ENCODE measurements around the gene HSD17B8. TPM values are rescaled to one million over a fixed set of nuclear protein-coding genes. Genes with fewer than 3 reads are reported as not detected.
A peak's percentile ranks its signal among the peaks of the same experiment; 100 is the strongest.

The HSD17B8 gene
- total RNA-seq, 2 experiments from 2014 or later = 8.6 to 10.5 TPM

DNA sequence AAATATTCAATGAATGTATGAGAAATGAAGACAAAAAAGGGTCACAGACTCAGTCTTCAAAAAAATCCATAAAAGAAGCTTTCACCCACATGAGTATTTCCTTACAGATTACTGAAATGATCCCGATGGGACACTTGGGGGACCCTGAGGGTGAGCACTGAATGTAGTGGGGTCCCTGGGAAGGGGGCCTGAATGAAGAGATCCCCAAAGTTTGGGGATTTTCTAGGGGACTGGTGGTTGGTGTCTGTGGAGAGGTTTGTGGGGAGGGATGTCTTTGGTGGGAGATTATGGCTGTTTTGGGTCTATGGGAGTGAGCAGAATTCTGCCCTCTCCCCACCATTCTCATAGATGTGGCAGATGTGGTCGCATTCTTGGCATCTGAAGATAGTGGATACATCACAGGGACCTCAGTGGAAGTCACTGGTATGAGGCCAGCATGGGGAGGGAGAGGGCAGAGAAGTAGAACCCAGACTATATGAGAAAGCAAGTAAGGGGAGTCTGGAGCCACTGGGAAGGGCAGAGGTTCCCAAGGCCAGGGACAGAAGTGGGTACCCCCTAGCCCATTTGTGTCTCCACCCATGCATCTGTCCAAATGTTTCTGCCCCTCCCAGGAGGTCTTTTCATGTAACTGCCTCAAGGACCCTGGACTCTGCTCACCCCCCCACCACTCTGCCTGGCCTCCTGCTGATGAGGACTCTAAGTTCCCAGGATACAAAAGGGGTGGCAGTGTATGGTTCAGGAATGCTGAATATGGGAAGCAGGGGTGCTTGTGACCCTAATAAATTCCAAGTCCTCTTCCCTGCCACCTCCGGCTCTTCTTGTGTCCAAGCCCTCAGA, 1.8 kb downstream of the HSD17B8 start:
- ATAC-seq (ENCODE audit: poor library complexity) (no peak), DNase-seq (peak in 1 of 14 experiments; percentile 20)
- Mint-ChIP-seq H3K36me3 (ENCODE audit: low read depth) (peaks cover 61% of the 10 kb centered on the region), H3K4me3 (peak overlapping the region; percentile 90), H3K27me3 (no peaks in the 10 kb centered on the region), H3K27ac (peak overlapping the region; percentile 80), H3K9me3 (no peaks in the 10 kb centered on the region), H3K4me1 (ENCODE audit: low read depth) (peaks cover 63% of the 10 kb centered on the region)
- H3K27ac ChIP-seq (ENCODE audit: low read depth in 1 of 2, low read length in 2 of 2) = no peak overlapping the region
- no peaks in the 10 kb centered on the region for H3K27me3 ChIP-seq (ENCODE audit: control insufficient read depth in 1 of 2, insufficient read depth in 2 of 2, low read length in 2 of 2)
- TF ChIP-seq, protein P1, sequence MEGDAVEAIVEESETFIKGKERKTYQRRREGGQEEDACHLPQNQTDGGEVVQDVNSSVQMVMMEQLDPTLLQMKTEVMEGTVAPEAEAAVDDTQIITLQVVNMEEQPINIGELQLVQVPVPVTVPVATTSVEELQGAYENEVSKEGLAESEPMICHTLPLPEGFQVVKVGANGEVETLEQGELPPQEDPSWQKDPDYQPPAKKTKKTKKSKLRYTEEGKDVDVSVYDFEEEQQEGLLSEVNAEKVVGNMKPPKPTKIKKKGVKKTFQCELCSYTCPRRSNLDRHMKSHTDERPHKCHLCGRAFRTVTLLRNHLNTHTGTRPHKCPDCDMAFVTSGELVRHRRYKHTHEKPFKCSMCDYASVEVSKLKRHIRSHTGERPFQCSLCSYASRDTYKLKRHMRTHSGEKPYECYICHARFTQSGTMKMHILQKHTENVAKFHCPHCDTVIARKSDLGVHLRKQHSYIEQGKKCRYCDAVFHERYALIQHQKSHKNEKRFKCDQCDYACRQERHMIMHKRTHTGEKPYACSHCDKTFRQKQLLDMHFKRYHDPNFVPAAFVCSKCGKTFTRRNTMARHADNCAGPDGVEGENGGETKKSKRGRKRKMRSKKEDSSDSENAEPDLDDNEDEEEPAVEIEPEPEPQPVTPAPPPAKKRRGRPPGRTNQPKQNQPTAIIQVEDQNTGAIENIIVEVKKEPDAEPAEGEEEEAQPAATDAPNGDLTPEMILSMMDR (IDR thresholded peaks at IDR 0.05) = no peak
- H3K9me3 ChIP-seq (ENCODE audit: control insufficient read depth in 1 of 2, insufficient read depth in 1 of 2, low read length in 2 of 2) = no peaks in the 10 kb centered on the region
- peaks cover 36% of the 10 kb centered on the region for H3K36me3 ChIP-seq (ENCODE audit: insufficient read depth, low read length)
- intact Hi-C loops (cut with DNase I, micrococcal nuclease) = loop anchor here (10.0 kb wide), 3 partner anchors 361 to 1541 kb away; partner anchors contain the start of genes C6orf47 (in 1 of the 2), CSNK2B (in 1 of the 2), FKBPL (in 1 of the 2) and GPANK1 (in 1 of the 2)
- H3K4me1 ChIP-seq (ENCODE audit: insufficient read depth, low read length) = peaks cover 60% of the 10 kb centered on the region
- CTCF ChIA-PET = interaction anchor here (0.6 to 3.1 kb wide), 2 partner anchors 42 to 470 kb away, joined by 3 to 11 read pairs; no protein-coding TSS in a partner anchor
- POLR2A ChIA-PET = no interaction called here
- no peak overlapping the region for H3K4me3 ChIP-seq (ENCODE audit: low read length)

DNA sequence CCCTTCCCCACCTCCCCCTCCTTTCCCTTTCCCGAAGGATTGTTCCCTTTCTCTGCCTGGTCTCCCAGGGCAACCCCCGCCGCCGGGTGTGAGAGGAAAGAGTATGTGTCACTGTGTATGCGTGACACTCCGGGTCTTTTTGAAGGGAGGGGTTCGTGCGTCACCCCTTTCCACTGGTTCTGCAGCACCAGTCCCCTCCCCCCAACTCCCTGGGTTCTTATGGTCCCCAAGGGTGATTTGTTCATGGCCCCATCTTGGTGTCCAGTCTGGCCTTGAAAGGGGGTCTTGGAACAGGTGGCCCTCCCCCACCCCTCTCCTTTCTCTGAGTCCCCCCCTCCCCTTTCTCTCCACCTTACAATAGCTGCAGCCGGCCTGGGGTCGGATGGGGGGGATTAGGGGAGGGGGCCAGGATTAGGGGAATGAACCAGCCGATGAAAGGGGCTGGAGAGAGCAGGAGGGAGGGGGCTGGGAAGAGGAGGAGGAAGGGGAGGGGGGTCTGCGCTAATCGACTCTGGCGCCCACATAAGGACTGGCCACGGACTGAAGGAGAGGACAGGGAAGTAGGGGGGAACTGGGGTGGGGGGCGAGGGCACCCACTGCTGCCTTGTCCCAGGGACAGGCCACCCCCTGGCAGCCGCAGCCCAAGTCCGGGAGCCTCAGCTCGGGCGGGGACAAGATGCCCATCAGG, 2.6 kb downstream of the HSD17B8 start:
- CTCF ChIA-PET = interaction anchor here (3.1 kb wide), 1 partner anchor 9 kb away, joined by 19 read pairs; no protein-coding TSS in a partner anchor
- Histone ChIP-seq H3K9me3 (ENCODE audit: control insufficient read depth in 1 of 2, insufficient read depth in 1 of 2, low read length in 2 of 2) (no peaks in the 10 kb centered on the region), H3K4me1 (ENCODE audit: insufficient read depth, low read length) (peaks cover 53% of the 10 kb centered on the region), H3K36me3 (ENCODE audit: insufficient read depth, low read length) (peaks cover 37% of the 10 kb centered on the region), H3K4me3 (ENCODE audit: low read length) (no peak overlapping the region), H3K27ac (ENCODE audit: low read depth in 1 of 2, low read length in 2 of 2) (no peak overlapping the region), H3K27me3 (ENCODE audit: control insufficient read depth in 1 of 2, insufficient read depth in 2 of 2, low read length in 2 of 2) (no peaks in the 10 kb centered on the region)
- no peak overlapping the region for H3K4me3 Mint-ChIP-seq
- peak overlapping the region; percentile 95 for H3K27ac Mint-ChIP-seq
- ATAC-seq (ENCODE audit: poor library complexity) (no peak), DNase-seq (peak in 1 of 14 experiments; percentile 45)
- H3K36me3 Mint-ChIP-seq (ENCODE audit: low read depth) = peaks cover 61% of the 10 kb centered on the region
- no peaks in the 10 kb centered on the region for H3K27me3 Mint-ChIP-seq
- POLR2A ChIA-PET = interaction anchor here (0.6 to 2.5 kb wide), 2 partner anchors 42 to 65 kb away, joined by 3 to 47 read pairs; partner anchors contain the start of genes RPS18 and VPS52
- intact Hi-C loops (cut with DNase I, micrococcal nuclease) = loop anchor here (10.0 kb wide), 3 partner anchors 362 to 1542 kb away; partner anchors contain the start of genes C6orf47 (in 1 of the 2), CSNK2B (in 1 of the 2), FKBPL (in 1 of the 2) and GPANK1 (in 1 of the 2)
- no peaks in the 10 kb centered on the region for H3K9me3 Mint-ChIP-seq
- peaks cover 57% of the 10 kb centered on the region for H3K4me1 Mint-ChIP-seq (ENCODE audit: low read depth)
- TF ChIP-seq, protein P1 (IDR thresholded peaks at IDR 0.05) = no peak

DNA sequence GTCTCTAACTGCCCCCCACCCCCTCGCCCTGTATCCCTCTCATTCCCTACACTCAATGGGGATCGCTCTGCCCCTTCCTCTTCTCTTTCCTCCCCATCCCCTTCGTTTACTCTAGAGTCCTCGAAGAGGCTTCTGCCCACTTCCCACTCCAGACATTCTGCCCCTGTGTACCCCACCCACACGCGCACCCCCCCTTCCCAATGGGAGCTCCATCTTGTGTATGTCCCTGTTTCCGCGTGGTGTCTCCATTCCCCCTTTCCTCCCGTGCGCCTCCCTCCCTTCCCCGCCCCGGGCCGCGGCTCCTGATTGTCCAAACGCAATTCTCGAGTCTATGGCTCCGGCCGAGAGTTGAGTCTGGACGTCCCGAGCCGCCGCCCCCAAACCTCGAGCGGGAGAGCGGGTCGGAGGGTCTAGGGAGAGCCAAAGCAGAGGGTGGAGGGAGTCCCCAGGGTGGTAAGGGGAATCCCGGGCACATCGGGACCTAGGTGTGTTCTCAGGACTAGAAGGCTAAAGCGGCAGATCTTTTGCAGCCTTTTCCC, 3.2 kb downstream of the HSD17B8 start:
- peak overlapping the region; percentile 97 for H3K4me3 ChIP-seq (ENCODE audit: low read length)
- H3K36me3 Mint-ChIP-seq (ENCODE audit: low read depth) = peaks cover 61% of the 10 kb centered on the region
- peak in 3 of 14 experiments; percentile 24 to 65 (median 53) for DNase-seq

More for the DNA sequence above, 3.2 kb downstream of the HSD17B8 start:
- H3K9me3 Mint-ChIP-seq = no peaks in the 10 kb centered on the region
- H3K4me1 Mint-ChIP-seq (ENCODE audit: low read depth) = peaks cover 57% of the 10 kb centered on the region
- Histone ChIP-seq H3K27me3 (ENCODE audit: control insufficient read depth in 1 of 2, insufficient read depth in 2 of 2, low read length in 2 of 2) (no peaks in the 10 kb centered on the region), H3K9me3 (ENCODE audit: control insufficient read depth in 1 of 2, insufficient read depth in 1 of 2, low read length in 2 of 2) (no peaks in the 10 kb centered on the region), H3K27ac (ENCODE audit: low read depth in 1 of 2, low read length in 2 of 2) (peak overlapping the region; percentile 86 to 94), H3K4me1 (ENCODE audit: insufficient read depth, low read length) (peaks cover 48% of the 10 kb centered on the region), H3K36me3 (ENCODE audit: insufficient read depth, low read length) (peaks cover 34% of the 10 kb centered on the region)
- POLR2A ChIA-PET = interaction anchor here (0.6 to 2.5 kb wide), 10 partner anchors 8 to 223 kb away, joined by 3 to 47 read pairs (median 6); partner anchors contain the start of genes RGL2, RPS18, RXRB and SLC39A7
- no peak for ATAC-seq (ENCODE audit: poor library complexity)
- H3K4me3 Mint-ChIP-seq = peak overlapping the region; percentile 93
- H3K27ac Mint-ChIP-seq = peak overlapping the region; percentile 95
- intact Hi-C loops (cut with DNase I, micrococcal nuclease) = loop anchor here (1.0 to 10.0 kb wide), 5 partner anchors 7 to 1543 kb away; partner anchors contain the start of genes RXRB (in 2 of the 2), SLC39A7 (in 2 of the 2), C6orf47 (in 1 of the 2) and CSNK2B (in 1 of the 2)
- CTCF ChIA-PET = interaction anchor here (2.2 to 3.1 kb wide), 2 partner anchors 10 to 41 kb away, joined by 13 to 19 read pairs; no protein-coding TSS in a partner anchor
- peaks cover 6% of the 10 kb centered on the region for H3K27me3 Mint-ChIP-seq
- TF ChIP-seq, protein P1 (IDR thresholded peaks at IDR 0.05) = no peak

All from CD4-positive, alpha-beta T cell (primary cell).